ENCODE results near the gene NKRF.

GRCh38 chrX:119643696-119644095 lies 37.5 kb upstream of the NKRF start:
- TF ChIP-seq POLR2AphosphoS5 (IDR thresholded peaks at IDR 0.05; ENCODE audit: borderline replicate concordance, low read depth, low read length), result no peak
- no peak for TF ChIP-seq EZH2 (IDR thresholded peaks at IDR 0.05)
- TF ChIP-seq FOXP2 (optimal IDR thresholded peaks at IDR 0.05; ENCODE audit: control extremely low read depth, extremely low read length, insufficient read depth), result no peak
